Limb (tissue), 2 donors: Measurements from ENCODE around the gene IQGAP3.

ENCODE experiments used
- DNase-seq, 2 donors: peaks; one replicate each; pipeline ENCODE4 v3.0.0-alpha.2; 2016; ENCODE audit errors: extremely low spot score in 2 of 2

The IQGAP3 gene

DNA sequence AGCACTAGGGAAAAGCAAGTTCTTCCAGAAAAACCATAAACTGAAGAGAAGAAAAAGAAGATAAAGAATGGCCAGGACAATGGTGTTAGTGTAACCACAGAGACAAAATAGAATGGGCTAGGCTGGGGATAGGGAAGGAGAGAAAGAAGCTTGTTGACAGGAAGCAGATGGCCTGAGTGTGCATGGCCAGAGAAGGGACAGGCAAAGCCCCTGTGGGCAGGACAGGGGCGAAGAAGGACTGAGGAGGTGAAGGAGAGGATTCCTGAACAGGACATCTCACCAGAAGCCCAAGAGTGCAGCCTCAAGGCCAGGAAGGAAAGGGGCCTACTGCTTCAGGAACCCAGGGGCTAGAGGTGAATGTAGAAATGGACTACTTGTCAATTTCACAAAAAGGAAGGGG is 29.3 kb downstream of the IQGAP3 start:
- DNase-seq: no peak

DNA sequence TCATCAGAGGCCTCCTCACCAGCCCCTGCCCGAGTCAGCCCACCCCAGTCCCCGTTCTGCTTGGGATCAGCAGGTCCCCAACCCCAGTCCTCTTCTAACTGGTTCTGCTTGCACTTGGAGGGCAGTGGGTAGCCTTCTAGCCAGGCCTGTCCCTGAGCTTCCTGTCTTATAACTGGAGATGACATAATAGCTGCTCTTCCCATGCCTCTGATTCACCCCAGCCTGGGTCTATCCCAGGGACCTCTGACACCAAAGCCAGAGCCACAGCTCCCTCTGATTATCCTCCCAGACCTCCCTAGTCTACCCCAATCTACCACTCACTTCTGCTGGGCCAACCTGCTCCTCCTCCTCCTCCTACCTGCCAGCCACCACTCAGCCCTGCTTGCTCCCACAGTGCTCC is 31.4 kb downstream of the IQGAP3 start:
- no peak for DNase-seq

DNA sequence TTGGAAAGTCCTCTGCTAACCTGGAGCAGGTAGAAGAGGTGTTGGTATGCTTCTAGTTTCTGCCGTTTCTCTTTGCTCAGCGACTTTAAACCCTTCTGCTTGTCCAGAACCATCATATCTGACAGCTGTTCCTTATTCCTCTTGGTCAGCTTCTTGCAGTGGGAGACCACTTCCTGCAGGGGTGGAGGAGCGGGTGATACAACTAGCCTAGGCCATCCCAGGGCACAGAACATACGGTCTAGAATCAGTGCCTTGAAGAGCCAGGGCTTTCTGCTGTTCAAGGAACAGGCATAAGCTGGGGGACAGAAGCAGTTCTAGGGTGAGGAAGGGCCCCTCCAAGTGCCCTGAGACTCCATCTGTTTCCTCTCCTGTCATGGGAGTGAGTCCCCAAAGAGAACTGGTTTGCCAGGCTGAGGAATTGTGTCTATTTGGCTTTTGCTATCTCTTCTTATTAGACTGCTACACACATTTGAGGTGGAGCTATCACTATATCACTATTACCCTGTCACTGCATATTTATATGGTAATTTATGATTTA is 32.5 kb downstream of the IQGAP3 start:
- DNase-seq: no peak

DNA sequence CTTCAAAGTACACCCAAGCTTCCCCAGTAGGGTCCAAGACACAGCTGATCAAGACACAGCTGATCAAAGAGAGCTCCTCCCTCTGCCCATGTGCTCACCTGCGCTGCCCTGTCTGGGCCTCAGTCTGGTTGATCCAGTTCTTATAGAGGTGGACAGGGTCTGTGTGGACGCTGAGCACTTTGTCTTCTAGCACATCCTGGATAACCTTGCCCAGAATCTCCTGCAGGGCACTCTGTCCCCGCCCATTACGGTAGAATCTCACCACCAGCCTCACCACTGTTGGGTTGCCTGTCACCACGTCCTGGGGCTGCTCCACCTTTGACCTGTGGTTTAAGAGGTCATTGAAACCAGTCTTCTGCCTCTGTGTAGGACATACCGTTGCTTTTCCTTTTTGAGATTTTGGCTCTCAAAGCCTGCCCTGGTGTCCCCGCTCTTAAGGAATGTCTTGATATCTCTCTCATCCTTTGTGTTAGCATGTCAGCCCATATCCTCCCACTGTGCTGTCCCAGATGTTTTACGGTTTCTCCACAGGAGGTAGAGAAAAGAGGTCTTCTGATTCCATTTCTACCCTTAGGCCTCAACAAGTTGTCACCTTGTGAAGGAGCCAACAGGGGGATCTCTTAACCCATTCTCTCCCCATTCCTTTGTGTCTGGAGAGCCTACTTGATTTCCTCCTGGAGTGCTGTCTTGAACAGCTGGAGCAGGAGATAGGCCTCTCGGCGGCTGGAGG is 33.5 kb downstream of the IQGAP3 start:
- no peak for DNase-seq

- DNase-seq: no peak
These were observed 35.3 kb downstream of the IQGAP3 start for GRCh38 chr1:156537027-156537426.

- no peak for DNase-seq
These were observed 37.8 kb downstream of the IQGAP3 start for GRCh38 chr1:156534424-156535060.

DNA sequence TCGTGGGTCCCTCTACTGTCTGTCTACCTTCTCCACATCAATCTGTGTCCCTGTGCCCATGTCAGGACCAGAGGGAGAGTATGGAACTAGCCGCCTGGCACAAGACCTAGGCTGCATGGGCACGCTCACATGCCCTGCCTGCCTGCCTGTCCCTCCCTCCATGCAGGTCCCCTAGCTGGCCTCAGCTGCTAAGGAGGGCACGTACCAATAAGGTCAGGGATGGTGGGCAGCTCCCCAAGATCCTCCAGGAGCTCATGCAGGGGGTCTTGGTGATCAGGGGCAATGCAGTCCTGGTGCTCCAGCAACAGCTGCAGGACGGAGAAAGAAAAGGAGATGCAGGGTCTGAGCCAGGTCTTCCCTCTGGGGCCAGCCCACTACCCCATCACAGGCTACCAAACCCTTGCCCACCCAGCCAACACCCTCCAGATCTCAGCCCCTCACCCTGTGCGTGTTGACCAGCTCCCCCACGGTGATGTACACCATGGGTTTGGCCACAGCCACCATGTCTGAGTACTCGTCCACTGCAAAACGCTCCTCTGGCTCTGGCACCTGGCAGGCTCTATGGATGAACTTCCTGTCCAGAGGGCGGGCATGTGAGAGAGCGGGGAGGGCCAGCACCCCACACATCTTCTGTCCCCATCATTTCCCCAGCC is 38.7 kb downstream of the IQGAP3 start:
- no peak for DNase-seq

DNA sequence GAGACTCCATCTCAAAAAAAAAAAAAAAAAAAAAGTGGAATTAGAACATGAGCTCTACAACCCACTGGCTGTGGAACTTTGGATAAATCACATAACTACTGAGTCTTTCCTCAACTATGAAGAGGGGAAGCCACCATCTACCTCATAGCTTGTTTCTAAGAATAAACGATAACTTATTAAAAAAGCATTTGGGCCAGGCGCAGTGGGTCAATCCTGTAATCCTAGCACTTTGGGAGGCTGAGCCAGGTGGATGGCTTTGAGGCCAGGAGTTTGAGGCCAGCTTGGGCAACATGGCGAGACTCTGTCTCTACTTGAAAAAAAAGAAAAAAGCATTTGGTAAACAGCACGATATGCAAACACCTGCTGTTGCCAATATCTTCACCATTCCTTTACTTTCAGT is 40.0 kb downstream of the IQGAP3 start:
- no peak for DNase-seq

DNA sequence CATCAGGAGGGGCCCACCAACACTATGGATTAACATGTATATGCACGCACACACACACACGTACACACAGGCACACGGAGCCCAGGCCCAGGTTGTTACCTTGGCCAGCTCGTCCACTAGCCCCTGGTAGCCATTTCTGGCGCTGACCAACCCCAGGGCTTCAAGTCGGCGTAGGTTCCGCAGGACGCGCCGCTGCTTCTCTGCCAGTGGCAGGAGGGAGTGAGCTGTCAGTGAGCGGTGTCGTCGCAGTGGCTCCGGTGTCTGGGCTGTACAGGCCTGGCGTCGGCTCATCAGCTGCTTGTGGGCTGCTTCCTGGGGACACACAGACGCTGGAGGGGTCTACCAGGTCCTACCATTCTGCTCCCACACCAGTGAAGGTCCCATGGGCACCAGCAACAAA is 42.4 kb downstream of the IQGAP3 start:
- DNase-seq: no peak

GRCh38 chr1:156528875-156529425 is 43.4 kb downstream of the IQGAP3 start:
- no peak for DNase-seq

- DNase-seq: no peak
These were observed 44.1 kb downstream of the IQGAP3 start for GRCh38 chr1:156528231-156528630.

GRCh38 chr1:156527584-156527983 is 44.8 kb downstream of the IQGAP3 start:
- DNase-seq: no peak

DNA sequence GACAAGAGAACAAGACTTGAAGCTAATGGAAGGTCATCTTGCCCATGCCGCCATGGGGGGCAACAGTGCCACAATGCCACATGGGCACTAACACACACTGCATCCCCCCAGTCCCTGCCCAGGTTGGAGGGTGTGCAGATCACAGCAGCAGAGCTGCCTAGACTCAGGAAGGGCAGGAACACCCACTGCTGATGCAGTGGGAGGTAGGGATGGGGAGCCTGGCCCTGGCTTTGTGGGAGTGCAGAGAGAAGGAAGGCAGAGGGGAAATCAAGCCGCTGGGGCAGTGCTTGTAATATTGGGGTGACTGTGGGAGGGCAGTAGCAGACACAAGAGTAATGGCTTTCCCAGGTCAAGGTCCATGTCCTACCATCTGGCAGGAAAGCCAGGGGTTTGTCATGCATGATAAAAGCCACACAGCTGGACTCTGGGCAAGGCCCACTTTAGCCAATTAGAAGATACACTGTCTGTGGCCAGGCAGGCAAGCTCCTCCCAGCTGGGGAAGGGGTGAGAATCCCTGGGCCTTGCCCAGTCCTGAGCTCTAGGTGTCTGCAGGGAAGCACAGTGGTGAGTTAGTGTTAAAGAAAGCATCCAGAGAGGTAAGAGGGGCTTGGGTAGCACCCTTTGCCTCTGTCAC is 46.4 kb downstream of the IQGAP3 start:
- no peak for DNase-seq

GRCh38 chr1:156525071-156525501 is 47.3 kb downstream of the IQGAP3 start:
- DNase-seq: peak in 1 of 2 donors; percentile 36

GRCh38 chr1:156524481-156524869 is 47.9 kb downstream of the IQGAP3 start:
- DNase-seq: no peak

DNA sequence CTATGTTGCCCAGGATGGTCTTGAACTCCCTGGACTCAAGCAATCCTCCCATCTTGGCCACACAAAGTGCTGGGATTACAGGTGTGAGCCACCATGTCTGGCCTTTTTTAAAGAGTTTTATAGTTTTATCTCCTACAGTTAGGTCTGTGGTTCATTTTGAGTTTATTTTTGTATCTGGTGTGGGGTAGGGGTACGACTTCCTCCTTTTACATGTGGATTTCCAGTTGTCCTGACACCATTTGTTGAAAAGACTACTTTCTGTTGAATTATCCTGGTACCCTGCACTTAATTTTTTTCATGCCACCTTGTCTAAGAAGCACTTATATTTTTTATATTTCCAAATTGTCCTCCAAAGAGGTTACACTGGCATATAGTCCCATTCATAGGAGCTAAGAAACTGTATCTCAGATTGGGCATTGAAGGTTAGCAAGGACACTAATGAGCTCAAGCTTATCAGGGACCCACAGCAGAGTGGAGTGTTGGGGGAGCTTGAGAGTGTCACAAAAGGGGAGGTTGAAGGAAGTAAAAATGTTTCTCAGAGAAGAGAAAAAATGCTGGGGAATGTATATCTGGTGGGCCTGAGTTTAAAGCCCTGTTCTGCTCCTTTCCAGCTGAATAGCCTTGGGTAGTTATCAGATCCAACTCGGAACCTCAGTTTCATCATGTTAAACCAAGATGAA is 48.4 kb downstream of the IQGAP3 start:
- DNase-seq: no peak

GRCh38 chr1:156522443-156522970 is 49.9 kb downstream of the IQGAP3 start:
- DNase-seq: no peak

DNA sequence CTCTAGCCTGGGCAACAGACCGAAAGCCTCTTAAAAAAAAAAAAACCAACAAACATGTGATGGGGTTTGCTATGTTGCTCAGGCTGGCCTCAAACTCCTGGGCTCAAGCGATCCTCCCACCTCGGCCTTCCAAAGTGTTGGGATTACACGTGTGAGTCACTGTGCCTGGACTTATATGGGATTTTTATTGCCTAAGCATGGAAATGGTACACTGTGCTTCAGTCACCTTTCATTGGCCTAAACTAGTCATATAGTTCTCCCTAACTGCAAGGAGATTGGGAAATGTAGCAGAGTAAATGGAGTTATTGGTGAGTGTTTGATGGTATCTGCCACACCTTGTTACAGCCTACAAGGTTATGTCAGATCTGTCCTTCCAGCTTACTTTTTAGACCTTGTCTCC is 54.6 kb downstream of the IQGAP3 start:
- no peak for DNase-seq

GRCh38 chr1:156516821-156517220 is 55.5 kb downstream of the IQGAP3 start:
- DNase-seq: no peak

DNA sequence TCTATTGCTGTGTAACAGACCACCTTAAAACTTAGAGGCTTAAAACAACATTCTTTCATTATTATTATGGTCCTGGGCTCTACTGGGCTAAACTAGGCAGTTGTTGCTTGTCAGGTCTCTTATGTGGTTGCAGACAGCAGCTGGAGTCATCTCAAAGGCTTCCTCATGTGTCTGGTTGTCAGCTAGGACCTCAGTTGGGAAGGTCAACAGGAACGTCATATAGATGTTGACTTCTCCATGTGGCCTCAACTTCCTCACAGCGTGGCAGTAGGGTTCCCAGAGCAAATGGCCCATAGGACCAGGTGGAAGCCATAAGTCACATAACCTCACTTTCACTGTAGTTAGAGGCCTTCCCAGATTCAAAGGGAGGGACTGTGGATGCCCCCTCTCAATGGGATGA is 56.4 kb downstream of the IQGAP3 start:
- no peak for DNase-seq

DNA sequence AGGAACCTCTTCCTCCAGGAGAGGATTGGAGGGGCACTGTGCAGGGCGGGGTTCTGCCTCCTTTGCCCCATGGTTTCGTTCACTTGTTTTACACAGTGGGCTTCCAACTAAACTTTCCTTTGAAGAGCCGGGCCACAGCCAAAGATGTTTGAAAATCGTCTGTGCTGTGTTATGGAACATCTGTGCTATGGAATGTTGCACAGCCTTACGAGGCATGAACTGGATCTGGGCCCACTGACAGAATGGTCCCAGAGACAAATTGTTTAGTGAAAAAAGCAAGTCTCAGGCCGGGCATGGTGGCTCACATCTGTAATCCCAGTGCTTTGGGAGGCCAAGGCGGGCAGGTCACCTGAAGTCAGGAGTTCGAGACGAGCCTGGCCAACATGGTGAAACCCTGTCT is 59.2 kb downstream of the IQGAP3 start:
- no peak for DNase-seq
